K562 (cell line): ENCODE data around the gene NTF4. TPM values are rescaled to one million over a fixed set of nuclear protein-coding genes. Genes with fewer than 3 reads are reported as not detected.

Experiments
- C11orf30 ChIP-seq: fragments of 450-650 bp; IDR thresholded peaks from 2 replicates; pipeline ENCODE4 v1.6.1; 2016; ENCODE audit warnings: low read depth, mild to moderate bottlenecking
- EP300 ChIP-seq: IDR thresholded peaks from 2 replicates; pipeline ENCODE4 v1.6.1; 2012; ENCODE audit warnings: low read length, improper control_type of control experiment
- HDAC6 ChIP-seq: IDR thresholded peaks from 2 replicates; pipeline ENCODE4 v1.6.1; 2012; ENCODE audit warnings: low read depth, mild to moderate bottlenecking, control low read depth, inconsistent platforms, low read length, moderate library complexity
- TCF3 ChIP-seq: sonication (generic); formaldehyde crosslinking; IDR thresholded peaks from 2 replicates; pipeline ENCODE4 v1.4.0; 2020; ENCODE audit warnings: mild to moderate bottlenecking, missing genetic modification reagents
- XRCC5 ChIP-seq: fragments of 200-400 bp; formaldehyde crosslinking; IDR thresholded peaks from 2 replicates; pipeline ENCODE4 v1.6.1; 2017; ENCODE audit warnings: low read depth, mild to moderate bottlenecking, low read length
- polyA plus RNA-seq, 8 experiments: library from polyadenylated mRNA; depleted of rRNA in 4 of 8; stranded (reverse) in 5 of 8; unstranded in 3 of 8; fragments of >200 nt; fragmentation: Nextera tagmentation in 2 of 8; fragmentation: Illumina TruSeq in 1 of 8; extraction: Ambion mirVana in 2 of 8; extraction: Trizol in 1 of 8; gene quantifications; 2 replicates each; pipeline versions ENCODE4 v1.2.1 to v1.2.3, GENCODE V29; 2011 to 2014; ENCODE audit warnings: inconsistent platforms in 1 of 8, missing spikeins in 1 of 8
- total RNA-seq, 7 experiments: library from RNA; depleted of rRNA in 6 of 7; stranded (reverse); fragments of >200 nt in 6 of 7; fragmentation: Illumina TruSeq in 2 of 7; extraction: Trizol in 2 of 7; gene quantifications; 2 replicates each; pipeline versions ENCODE4 v1.2.1 to v1.2.3, GENCODE V29; 2011 to 2021; ENCODE audit warnings: low replicate concordance in 1 of 7
- TF ChIP-seq, protein P1 (sequence below), 3 experiments: IDR thresholded peaks in 2 of 3; conservative IDR thresholded peaks in 1 of 3; 2 replicates each; pipeline ENCODE4 v1.5.1; 2011 to 2012; ENCODE audit warnings: low read length in 3 of 3, mild to moderate bottlenecking in 3 of 3, control low read depth in 2 of 3, improper control_type of control experiment in 1 of 3, inconsistent platforms in 1 of 3, low read depth in 1 of 3, mixed read lengths in 1 of 3, moderate library complexity in 1 of 3; ENCODE audit not compliant: insufficient read depth in 2 of 3
- TF ChIP-seq, protein P2 (sequence below): fragments of 450-650 bp; IDR thresholded peaks from 2 replicates; pipeline ENCODE4 v1.6.1; 2016

The NTF4 gene
- total and polyA plus RNA-seq, 9 of the 15 experiments (the other 6 are each of a cell fraction or from before 2014, with no cell fraction given), result not detected

DNA sequence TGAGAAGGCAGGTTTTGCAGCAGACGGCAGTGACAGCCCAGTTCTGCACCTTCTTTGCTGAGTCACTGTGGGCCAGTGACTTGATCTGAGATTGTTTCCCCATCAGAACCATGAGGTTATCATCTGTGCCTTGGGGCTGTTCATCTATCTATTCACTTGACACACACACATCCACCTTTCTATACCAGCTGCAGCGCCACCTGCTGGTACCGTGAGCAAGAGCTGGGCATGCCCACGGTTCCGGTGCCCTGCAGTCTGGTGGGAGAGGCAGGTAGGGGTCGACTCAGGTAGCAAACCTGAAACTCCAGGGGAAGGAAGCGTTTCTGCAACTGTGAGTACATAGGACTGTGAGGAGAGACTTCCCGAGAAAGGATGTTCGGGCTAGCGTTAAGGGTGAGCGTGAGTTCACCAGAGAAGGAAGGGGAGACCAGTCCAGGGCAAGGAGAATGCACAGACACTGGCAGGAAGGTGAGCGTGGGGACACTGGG lies 42.1 kb upstream of the NTF4 start (continued):
- TF ChIP-seq, protein P1, sequence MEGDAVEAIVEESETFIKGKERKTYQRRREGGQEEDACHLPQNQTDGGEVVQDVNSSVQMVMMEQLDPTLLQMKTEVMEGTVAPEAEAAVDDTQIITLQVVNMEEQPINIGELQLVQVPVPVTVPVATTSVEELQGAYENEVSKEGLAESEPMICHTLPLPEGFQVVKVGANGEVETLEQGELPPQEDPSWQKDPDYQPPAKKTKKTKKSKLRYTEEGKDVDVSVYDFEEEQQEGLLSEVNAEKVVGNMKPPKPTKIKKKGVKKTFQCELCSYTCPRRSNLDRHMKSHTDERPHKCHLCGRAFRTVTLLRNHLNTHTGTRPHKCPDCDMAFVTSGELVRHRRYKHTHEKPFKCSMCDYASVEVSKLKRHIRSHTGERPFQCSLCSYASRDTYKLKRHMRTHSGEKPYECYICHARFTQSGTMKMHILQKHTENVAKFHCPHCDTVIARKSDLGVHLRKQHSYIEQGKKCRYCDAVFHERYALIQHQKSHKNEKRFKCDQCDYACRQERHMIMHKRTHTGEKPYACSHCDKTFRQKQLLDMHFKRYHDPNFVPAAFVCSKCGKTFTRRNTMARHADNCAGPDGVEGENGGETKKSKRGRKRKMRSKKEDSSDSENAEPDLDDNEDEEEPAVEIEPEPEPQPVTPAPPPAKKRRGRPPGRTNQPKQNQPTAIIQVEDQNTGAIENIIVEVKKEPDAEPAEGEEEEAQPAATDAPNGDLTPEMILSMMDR (IDR thresholded peaks at IDR 0.05 in 2 of 3, conservative IDR thresholded peaks at IDR 0.05 in 1 of 3; ENCODE audit: insufficient read depth in 2 of 3, low read depth in 1 of 3, low read length in 3 of 3), result peak; percentile 71 to 95 (median 73)
- TF ChIP-seq HDAC6 (no peak), TCF3 (peak; percentile 30; the same call in 1 of the 2 replicates), XRCC5 (0 out of 2 replicates have a peak, but pooled peaks have one; percentile 37), C11orf30 (peak; percentile 82), EP300 (peak; percentile 11; the same call in 1 of the 2 replicates)
- TF ChIP-seq, protein P2, sequence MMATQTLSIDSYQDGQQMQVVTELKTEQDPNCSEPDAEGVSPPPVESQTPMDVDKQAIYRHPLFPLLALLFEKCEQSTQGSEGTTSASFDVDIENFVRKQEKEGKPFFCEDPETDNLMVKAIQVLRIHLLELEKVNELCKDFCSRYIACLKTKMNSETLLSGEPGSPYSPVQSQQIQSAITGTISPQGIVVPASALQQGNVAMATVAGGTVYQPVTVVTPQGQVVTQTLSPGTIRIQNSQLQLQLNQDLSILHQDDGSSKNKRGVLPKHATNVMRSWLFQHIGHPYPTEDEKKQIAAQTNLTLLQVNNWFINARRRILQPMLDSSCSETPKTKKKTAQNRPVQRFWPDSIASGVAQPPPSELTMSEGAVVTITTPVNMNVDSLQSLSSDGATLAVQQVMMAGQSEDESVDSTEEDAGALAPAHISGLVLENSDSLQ, result peak; percentile 27; the same call in 1 of the 2 replicates
